Upper lobe of left lung (tissue), 6 donors: ENCODE measurements around the gene MMD. TPM values are rescaled to one million over a fixed set of nuclear protein-coding genes. Genes with fewer than 3 reads are reported as not detected.
A peak's percentile ranks its signal among the peaks of the same experiment; 100 is the strongest.
"Not testable (repeated sequence)": the region's sequence is repeated elsewhere in the genome, so short reads cannot be mapped to it uniquely, and the experiment has no call there.

ENCODE experiments used
- ATAC-seq, 2 donors: fragments of 200-7000 bp; cut with Tn5 transposase; one replicate each; pipeline ENCODE4 v1.9.1; 2022; ENCODE audit warnings: mild to moderate bottlenecking in 2 of 2, moderate library complexity in 2 of 2; ENCODE audit not compliant: low FRiP score in 2 of 2
- DNase-seq, 2 donors: peaks; one replicate each; pipeline ENCODE4 v3.0.0-alpha.2; 2019 to 2020
- H3K27ac ChIP-seq, 4 donors: fragments of 200-600 bp; sonication (generic); one replicate each; pipeline ENCODE4 v1.5.1; 2016 to 2019
- H3K27me3 ChIP-seq, 4 donors: fragments of 200-600 bp; sonication (generic); one replicate each; pipeline ENCODE4 v1.5.1; 2017 to 2019
- H3K36me3 ChIP-seq, 4 donors: fragments of 200-600 bp; sonication (generic); one replicate each; pipeline ENCODE4 v1.5.1; 2016 to 2019
- H3K4me1 ChIP-seq, 4 donors: fragments of 200-600 bp; sonication (generic); one replicate each; pipeline ENCODE4 v1.5.1; 2018 to 2019
- H3K4me3 ChIP-seq, 4 donors: fragments of 200-600 bp; sonication (generic); one replicate each; pipeline ENCODE4 v1.5.1; 2017 to 2019; ENCODE audit warnings: mild to moderate bottlenecking in 2 of 4, moderate library complexity in 1 of 4
- H3K9me3 ChIP-seq, 4 donors: fragments of 200-600 bp; sonication (generic); one replicate each; pipeline ENCODE4 v1.5.1; 2018 to 2019
- EP300 ChIP-seq, 4 donors: sonication (generic); formaldehyde crosslinking; IDR thresholded peaks; one replicate each; pipeline ENCODE4 v1.5.1; 2017; ENCODE audit warnings: antibody characterized with exemption in 4 of 4, control low read depth in 2 of 4
- POLR2A ChIP-seq, 4 donors: fragments of 450-650 bp; IDR thresholded peaks; one replicate each; pipeline ENCODE4 v1.5.1; 2016 to 2017; ENCODE audit warnings: antibody characterized with exemption in 4 of 4, mild to moderate bottlenecking in 2 of 4
- POLR2AphosphoS5 ChIP-seq, 2 donors: sonication (generic); formaldehyde crosslinking; IDR thresholded peaks; one replicate each; pipeline ENCODE4 v1.5.1; 2017; ENCODE audit warnings: antibody characterized with exemption in 2 of 2
- WGBS, 2 donors: methylation state at CpG; one replicate each; pipeline ENCODE4 v1.1.5; 2017 to 2018; 5-methylcytosine and 5-hydroxymethylcytosine counted together
- total RNA-seq, 6 donors: library from RNA; depleted of rRNA in 4 of 6; stranded (reverse); fragments of >200 nt in 4 of 6; gene quantifications; one replicate each; pipeline versions ENCODE4 v1.1.0 to v1.2.1, GENCODE V29; 2016 to 2021
- TF ChIP-seq, protein P1 (sequence below), 6 experiments: fragments of 450-650 bp in 4 of 6; fragments of 200-600 bp in 2 of 6; sonication (generic) in 2 of 6; IDR thresholded peaks; one replicate each; pipeline ENCODE4 v1.5.1; 2016 to 2019; ENCODE audit warnings: antibody characterized with exemption in 6 of 6
- donor health status: DM: no; HTN: no; CAD: no; lungs with moderate emphysema.
- donor health status: DM: no; HTN: yes; CAD: no; lungs with severe emphysema.

Gene MMD, protein sequence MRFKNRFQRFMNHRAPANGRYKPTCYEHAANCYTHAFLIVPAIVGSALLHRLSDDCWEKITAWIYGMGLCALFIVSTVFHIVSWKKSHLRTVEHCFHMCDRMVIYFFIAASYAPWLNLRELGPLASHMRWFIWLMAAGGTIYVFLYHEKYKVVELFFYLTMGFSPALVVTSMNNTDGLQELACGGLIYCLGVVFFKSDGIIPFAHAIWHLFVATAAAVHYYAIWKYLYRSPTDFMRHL
- 10 to 100 TPM; 13.5 to 26.7 (median 19.0) TPM for total RNA-seq

DNA sequence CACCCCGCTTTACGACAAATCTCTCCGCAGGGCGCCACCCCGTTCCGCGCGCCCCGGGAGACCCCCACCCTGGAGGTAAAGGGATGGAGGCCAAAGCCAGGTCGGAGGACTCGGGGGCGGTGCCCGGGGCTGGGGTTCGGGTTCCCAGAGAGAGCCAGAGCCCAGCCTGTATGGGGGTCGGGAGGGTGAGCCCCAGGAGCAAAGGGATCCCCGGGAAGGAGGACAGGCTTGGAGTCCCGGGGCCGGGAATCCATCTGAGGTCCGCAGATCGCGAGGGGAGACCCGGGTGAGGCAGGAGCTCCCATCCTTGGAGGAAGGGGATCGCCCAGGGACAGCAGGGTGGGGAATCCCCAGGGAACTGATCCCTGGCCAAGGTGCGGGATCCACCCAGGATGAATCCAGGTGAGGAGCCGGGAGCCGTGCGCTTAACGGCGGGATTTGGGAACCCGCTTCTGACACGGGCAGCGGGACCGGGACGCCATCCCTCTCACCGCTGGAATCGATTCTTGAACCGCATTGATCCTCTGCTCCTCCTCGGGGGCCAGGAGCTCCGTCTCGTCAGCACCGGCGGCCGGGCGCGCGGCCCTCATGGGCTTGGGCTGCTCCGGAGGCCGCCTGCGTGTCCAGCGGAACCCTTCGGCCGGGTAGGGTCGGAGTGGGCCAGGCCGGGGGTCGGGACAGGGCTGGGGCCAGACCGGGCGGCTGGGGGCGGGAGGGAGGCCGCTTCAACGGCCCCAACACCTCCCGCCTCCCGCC is at the start of gene MMD:
MMD (minus strand) TSS at position 657 of the 756 bp plus-strand sequence; CDS start at position 517, 140 bp downstream.
- TF ChIP-seq POLR2A (IDR thresholded peaks at IDR 0.05) (peak in 1 of 4 donors; percentile 75), EP300 (IDR thresholded peaks at IDR 0.05) (no peak), POLR2AphosphoS5 (IDR thresholded peaks at IDR 0.05) (peak in 1 of 2 donors; percentile 35)
- TF ChIP-seq, protein P1, sequence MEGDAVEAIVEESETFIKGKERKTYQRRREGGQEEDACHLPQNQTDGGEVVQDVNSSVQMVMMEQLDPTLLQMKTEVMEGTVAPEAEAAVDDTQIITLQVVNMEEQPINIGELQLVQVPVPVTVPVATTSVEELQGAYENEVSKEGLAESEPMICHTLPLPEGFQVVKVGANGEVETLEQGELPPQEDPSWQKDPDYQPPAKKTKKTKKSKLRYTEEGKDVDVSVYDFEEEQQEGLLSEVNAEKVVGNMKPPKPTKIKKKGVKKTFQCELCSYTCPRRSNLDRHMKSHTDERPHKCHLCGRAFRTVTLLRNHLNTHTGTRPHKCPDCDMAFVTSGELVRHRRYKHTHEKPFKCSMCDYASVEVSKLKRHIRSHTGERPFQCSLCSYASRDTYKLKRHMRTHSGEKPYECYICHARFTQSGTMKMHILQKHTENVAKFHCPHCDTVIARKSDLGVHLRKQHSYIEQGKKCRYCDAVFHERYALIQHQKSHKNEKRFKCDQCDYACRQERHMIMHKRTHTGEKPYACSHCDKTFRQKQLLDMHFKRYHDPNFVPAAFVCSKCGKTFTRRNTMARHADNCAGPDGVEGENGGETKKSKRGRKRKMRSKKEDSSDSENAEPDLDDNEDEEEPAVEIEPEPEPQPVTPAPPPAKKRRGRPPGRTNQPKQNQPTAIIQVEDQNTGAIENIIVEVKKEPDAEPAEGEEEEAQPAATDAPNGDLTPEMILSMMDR (IDR thresholded peaks at IDR 0.05), result no peak
- peak; percentile 2 to 70 for ATAC-seq
- H3K4me3 ChIP-seq, result peak within 1 kb of the TSS; percentile 48 to 92 (median 85)
- no peaks in the 10 kb centered on the region for H3K9me3 ChIP-seq
- DNase-seq, result peak; percentile 34 to 88
- peaks cover 11 to 25% (median 14%) of the 10 kb centered on the region in 4 donors for H3K4me1 ChIP-seq
- no peaks in the 10 kb centered on the region for H3K27me3 ChIP-seq
- H3K27ac ChIP-seq, result peak within 1 kb of the TSS; percentile 72 to 91 (median 85)
- 0% methylated on average over 5 to 41 of the region's 62 CpGs for WGBS, 2 donors
- H3K36me3 ChIP-seq, result no peaks in the 10 kb centered on the region

GRCh38 chr17:55466671-55467070 is 45.0 kb upstream of the MMD start:
- Histone ChIP-seq H3K4me1 (no peaks in the 10 kb centered on the region), H3K36me3 (no peaks in the 10 kb centered on the region), H3K9me3 (no peaks in the 10 kb centered on the region), H3K27ac (no peak overlapping the region), H3K27me3 (no peaks in the 10 kb centered on the region), H3K4me3 (no peak overlapping the region)
- WGBS, 2 donors, result 50 to 56% methylated on average over 7 of the region's 7 CpGs
- ATAC-seq, result no peak
- DNase-seq, result no peak
- TF ChIP-seq, protein P1 (IDR thresholded peaks at IDR 0.05), result no peak
- TF ChIP-seq POLR2AphosphoS5 (IDR thresholded peaks at IDR 0.05) (no peak), EP300 (IDR thresholded peaks at IDR 0.05) (no peak), POLR2A (IDR thresholded peaks at IDR 0.05) (no peak)

GRCh38 chr17:55465771-55466170 is 44.1 kb upstream of the MMD start:
- H3K36me3 ChIP-seq, DNase-seq, H3K4me1 ChIP-seq, H3K27ac ChIP-seq, H3K9me3 ChIP-seq, ATAC-seq, H3K4me3 ChIP-seq, H3K27me3 ChIP-seq: not testable (repeated sequence)
- 89 to 95% methylated on average over 4 of the region's 4 CpGs for WGBS, 2 donors

GRCh38 chr17:55463600-55463999 is 42.0 kb upstream of the MMD start:
- ATAC-seq (no peak), DNase-seq (no peak)
- no peak overlapping the region for H3K27ac ChIP-seq
- no peaks in the 10 kb centered on the region for H3K27me3 ChIP-seq
- TF ChIP-seq, protein P1 (IDR thresholded peaks at IDR 0.05), result no peak
- TF ChIP-seq POLR2A (IDR thresholded peaks at IDR 0.05), result no peak
- TF ChIP-seq POLR2AphosphoS5 (IDR thresholded peaks at IDR 0.05), result no peak
- no peak for TF ChIP-seq EP300 (IDR thresholded peaks at IDR 0.05)
- no peaks in the 10 kb centered on the region for H3K4me1 ChIP-seq
- H3K9me3 ChIP-seq, result no peaks in the 10 kb centered on the region
- H3K36me3 ChIP-seq, result no peaks in the 10 kb centered on the region
- H3K4me3 ChIP-seq, result no peak overlapping the region
- WGBS, 2 donors, result 54 to 64% methylated on average over 2 of the region's 2 CpGs

DNA sequence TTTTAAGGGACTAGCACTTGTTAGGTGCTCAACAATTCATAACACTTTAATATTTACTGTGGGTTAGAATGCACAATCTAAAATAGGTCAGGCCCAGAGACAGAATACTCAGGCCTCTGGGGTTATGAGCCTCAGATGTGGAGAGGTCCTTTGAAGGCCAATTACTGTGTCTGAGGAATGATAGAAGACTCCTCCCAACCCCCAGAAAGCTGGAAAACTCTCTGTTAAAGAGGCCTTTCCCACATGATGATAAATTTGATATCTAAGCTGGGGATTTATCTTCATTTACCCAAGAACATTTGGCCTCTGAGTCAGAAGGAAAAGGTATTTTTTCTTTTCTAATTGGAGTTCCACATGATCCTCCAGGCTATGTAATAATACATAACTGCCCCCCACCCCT is 41.1 kb upstream of the MMD start:
- TF ChIP-seq EP300 (IDR thresholded peaks at IDR 0.05) (no peak), POLR2AphosphoS5 (IDR thresholded peaks at IDR 0.05) (no peak), POLR2A (IDR thresholded peaks at IDR 0.05) (no peak)
- TF ChIP-seq, protein P1 (IDR thresholded peaks at IDR 0.05), result no peak
- no peaks in the 10 kb centered on the region for H3K9me3 ChIP-seq
- peak in 1 of 2 donors; percentile 70 for ATAC-seq
- no peak overlapping the region for H3K4me3 ChIP-seq
- no peaks in the 10 kb centered on the region for H3K27me3 ChIP-seq
- no peaks in the 10 kb centered on the region for H3K4me1 ChIP-seq
- DNase-seq, result no peak
- no peaks in the 10 kb centered on the region for H3K36me3 ChIP-seq
- H3K27ac ChIP-seq, result no peak overlapping the region
